Measurements from ENCODE around the gene KCNIP1. TPM values are rescaled to one million over a fixed set of nuclear protein-coding genes. Genes with fewer than 3 reads are reported as not detected.

Gene KCNIP1
- total and polyA plus RNA-seq, 10 donors, result 0.08 to 20.0 (median 9.4) TPM

DNA sequence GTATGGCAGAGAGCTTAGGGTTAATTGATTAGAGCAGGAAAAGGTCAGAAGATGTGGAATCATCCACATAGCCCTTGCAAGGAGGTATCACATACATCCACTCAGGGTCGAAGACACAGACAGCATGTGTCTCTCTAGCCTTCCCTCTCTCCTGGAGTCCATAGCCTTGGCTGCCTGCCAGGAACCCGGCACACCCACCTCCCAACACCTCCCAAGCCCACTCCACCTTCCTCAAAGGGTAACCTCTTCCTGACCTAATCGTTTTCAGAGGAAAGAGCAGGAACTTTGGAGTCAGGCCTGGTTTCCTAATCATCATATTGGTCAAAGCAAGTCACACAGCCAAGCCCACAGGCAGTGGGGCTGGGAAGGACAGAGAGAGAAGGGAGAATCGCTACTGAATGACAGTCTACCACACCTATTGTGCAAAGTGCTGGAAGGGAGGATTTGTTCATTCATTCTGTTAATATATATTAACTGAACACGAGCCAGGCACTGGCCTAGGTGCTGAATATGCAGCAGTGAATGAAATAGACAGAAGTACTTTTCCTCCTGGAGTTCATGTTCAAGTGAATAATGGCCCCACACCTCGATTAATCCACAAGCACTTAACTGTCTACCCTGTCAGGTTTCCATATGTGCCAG, 107.8 kb downstream of the KCNIP1 start:
- Histone ChIP-seq H3K9me3 (no peaks in the 10 kb centered on the region), H3K27me3 (replicated peaks in 1 of 7) (no peaks in the 10 kb centered on the region), H3K4me3 (no peak overlapping the region), H3K27ac (no peak overlapping the region), H3K36me3 (no peaks in the 10 kb centered on the region), H3K4me1 (no peaks in the 10 kb centered on the region)
- intact Hi-C loops (cut with DNase I; ENCODE audit: low total_unique reads), result no loop called here
- TF ChIP-seq POLR2A (IDR thresholded peaks at IDR 0.05), result no peak
- TF ChIP-seq, protein P1, sequence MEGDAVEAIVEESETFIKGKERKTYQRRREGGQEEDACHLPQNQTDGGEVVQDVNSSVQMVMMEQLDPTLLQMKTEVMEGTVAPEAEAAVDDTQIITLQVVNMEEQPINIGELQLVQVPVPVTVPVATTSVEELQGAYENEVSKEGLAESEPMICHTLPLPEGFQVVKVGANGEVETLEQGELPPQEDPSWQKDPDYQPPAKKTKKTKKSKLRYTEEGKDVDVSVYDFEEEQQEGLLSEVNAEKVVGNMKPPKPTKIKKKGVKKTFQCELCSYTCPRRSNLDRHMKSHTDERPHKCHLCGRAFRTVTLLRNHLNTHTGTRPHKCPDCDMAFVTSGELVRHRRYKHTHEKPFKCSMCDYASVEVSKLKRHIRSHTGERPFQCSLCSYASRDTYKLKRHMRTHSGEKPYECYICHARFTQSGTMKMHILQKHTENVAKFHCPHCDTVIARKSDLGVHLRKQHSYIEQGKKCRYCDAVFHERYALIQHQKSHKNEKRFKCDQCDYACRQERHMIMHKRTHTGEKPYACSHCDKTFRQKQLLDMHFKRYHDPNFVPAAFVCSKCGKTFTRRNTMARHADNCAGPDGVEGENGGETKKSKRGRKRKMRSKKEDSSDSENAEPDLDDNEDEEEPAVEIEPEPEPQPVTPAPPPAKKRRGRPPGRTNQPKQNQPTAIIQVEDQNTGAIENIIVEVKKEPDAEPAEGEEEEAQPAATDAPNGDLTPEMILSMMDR (IDR thresholded peaks at IDR 0.05 in 8 of 11, conservative IDR thresholded peaks at IDR 0.05 in 3 of 11), result no peak
- TF ChIP-seq POLR2AphosphoS5 (IDR thresholded peaks at IDR 0.05), result no peak
- peak; percentile 35 for DNase-seq
- WGBS, 5 donors, result 44 to 55% (median 48%) methylated on average over 6 of the region's 6 CpGs

DNA sequence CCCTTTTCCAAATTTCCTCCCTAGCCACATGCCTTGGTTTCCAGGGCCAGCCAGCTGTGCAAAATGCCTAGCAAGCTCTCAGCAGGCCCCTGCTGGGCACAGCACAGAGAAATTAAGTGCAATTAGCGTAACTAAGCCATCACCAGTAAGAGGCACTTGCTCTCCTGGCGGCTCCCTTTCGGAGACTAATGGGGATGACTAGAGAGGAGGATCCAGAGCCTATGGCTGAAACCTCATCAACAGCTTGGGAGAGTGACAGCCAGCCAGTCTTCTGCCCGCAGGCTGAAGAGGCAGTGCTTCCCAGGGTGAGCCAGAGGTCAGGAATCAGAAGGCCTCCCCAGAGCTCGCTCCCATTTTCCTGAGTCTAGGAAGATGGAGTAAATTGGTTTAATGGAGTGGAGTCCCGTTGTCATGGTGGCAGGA, 108.4 kb downstream of the KCNIP1 start:
- H3K9me3 ChIP-seq, result no peaks in the 10 kb centered on the region
- intact Hi-C loops (cut with DNase I; ENCODE audit: low total_unique reads), result no loop called here
- H3K4me3 ChIP-seq, result no peak overlapping the region
- H3K27me3 ChIP-seq (replicated peaks in 1 of 7), result no peaks in the 10 kb centered on the region
- TF ChIP-seq POLR2AphosphoS5 (IDR thresholded peaks at IDR 0.05) (no peak), POLR2A (IDR thresholded peaks at IDR 0.05) (no peak)
- TF ChIP-seq, protein P1 (IDR thresholded peaks at IDR 0.05 in 8 of 11, conservative IDR thresholded peaks at IDR 0.05 in 3 of 11), result no peak
- no peaks in the 10 kb centered on the region for H3K36me3 ChIP-seq
- no peak overlapping the region for H3K27ac ChIP-seq
- no peaks in the 10 kb centered on the region for H3K4me1 ChIP-seq
- DNase-seq, result peak; percentile 36
- WGBS, 5 donors, result 76 to 90% (median 84%) methylated on average over 6 of the region's 6 CpGs

DNA sequence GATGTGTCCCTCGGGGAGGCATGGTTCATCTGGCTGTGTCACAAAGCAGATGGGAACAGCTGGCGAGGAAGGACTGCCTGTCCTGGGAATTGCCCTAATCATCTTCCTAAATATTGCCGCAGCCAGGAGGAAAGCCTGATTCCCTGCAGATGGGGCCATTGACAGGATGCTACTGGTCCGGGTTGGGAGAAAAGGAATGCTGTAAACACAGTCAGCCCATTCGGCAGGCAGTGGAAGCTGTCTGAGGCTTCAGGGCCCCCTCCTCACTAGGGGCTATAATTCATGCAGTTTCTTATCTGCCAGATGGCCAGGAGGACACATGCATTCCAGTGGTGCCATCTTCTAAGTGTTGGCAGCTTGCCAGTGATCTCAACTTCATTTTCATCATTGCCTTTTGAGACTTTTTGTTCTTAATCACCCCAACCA, 110.3 kb downstream of the KCNIP1 start:
- Histone ChIP-seq H3K4me3 (no peak overlapping the region), H3K36me3 (no peaks in the 10 kb centered on the region), H3K9me3 (no peaks in the 10 kb centered on the region), H3K4me1 (peaks cover 0 to 9% (median 2%) of the 10 kb centered on the region in 6 donors), H3K27me3 (replicated peaks in 1 of 7) (no peaks in the 10 kb centered on the region), H3K27ac (no peak overlapping the region)
- TF ChIP-seq, protein P1 (IDR thresholded peaks at IDR 0.05 in 8 of 11, conservative IDR thresholded peaks at IDR 0.05 in 3 of 11), result no peak
- peak in 1 of 3 donors; percentile 25 for TF ChIP-seq POLR2AphosphoS5 (IDR thresholded peaks at IDR 0.05)
- no peak for TF ChIP-seq POLR2A (IDR thresholded peaks at IDR 0.05)
- intact Hi-C loops (cut with DNase I; ENCODE audit: low total_unique reads), result no loop called here
- WGBS, 5 donors, result 51 to 73% (median 65%) methylated on average over 5 of the region's 5 CpGs
- DNase-seq, result peak; percentile 30

DNA sequence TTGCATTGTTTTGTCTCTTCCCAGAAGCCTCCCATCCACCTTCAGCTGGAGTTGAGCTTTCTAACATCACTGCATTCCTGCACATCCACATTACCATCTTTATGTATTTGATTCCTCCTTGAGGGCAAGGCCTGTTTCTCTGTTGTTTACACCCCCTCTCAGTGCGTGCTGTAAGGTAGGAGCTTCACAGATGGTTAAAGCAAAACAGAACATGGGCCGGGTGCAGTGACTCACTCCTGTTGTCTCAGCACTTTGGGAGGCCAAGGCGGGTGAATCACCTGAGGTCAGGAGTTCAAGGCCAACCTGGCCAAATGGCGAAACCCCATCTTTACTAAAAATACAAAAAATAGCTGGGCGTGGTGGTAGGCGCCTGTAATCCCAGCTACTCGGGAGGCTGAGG, 110.9 kb downstream of the KCNIP1 start:
- H3K36me3 ChIP-seq, result no peaks in the 10 kb centered on the region
- H3K27ac ChIP-seq, result no peak overlapping the region
- peaks cover 0 to 9% (median 2%) of the 10 kb centered on the region in 6 donors for H3K4me1 ChIP-seq
- no peak for TF ChIP-seq POLR2A (IDR thresholded peaks at IDR 0.05)
- TF ChIP-seq, protein P1 (IDR thresholded peaks at IDR 0.05 in 8 of 11, conservative IDR thresholded peaks at IDR 0.05 in 3 of 11), result no peak
- no peak for TF ChIP-seq POLR2AphosphoS5 (IDR thresholded peaks at IDR 0.05)
- WGBS, 5 donors, result 83 to 94% (median 89%) methylated on average over 7 of the region's 7 CpGs
- no peak overlapping the region for H3K4me3 ChIP-seq
- intact Hi-C loops (cut with DNase I; ENCODE audit: low total_unique reads), result no loop called here
- DNase-seq, result peak; percentile 6
- H3K27me3 ChIP-seq (replicated peaks in 1 of 7), result no peaks in the 10 kb centered on the region
- no peaks in the 10 kb centered on the region for H3K9me3 ChIP-seq
